Mesendoderm (in vitro differentiated cells): ENCODE data around the gene RECK.
A peak's percentile ranks its signal among the peaks of the same experiment; 100 is the strongest.

Experiments
- DNase-seq: peaks from one replicate; pipeline ENCODE4 v3.0.0; 2013
- H2AK5ac ChIP-seq: 2 replicates; pipeline ENCODE4 v1.6.1; 2013; ENCODE audit warnings: low read length, inconsistent platforms
- H2BK120ac ChIP-seq: 2 replicates; pipeline ENCODE4 v1.6.1; 2013; ENCODE audit warnings: low read depth, mild to moderate bottlenecking, low read length, moderate library complexity, mixed read lengths
- H2BK15ac ChIP-seq: replicated peaks from 2 replicates; pipeline ENCODE4 v1.6.1; 2013; ENCODE audit warnings: low read depth, mild to moderate bottlenecking, moderate library complexity
- H2BK5ac ChIP-seq: 2 replicates; pipeline ENCODE4 v1.6.1; 2013; ENCODE audit warnings: low read length, inconsistent platforms
- H3K18ac ChIP-seq: 2 replicates; pipeline ENCODE4 v1.6.1; 2013; ENCODE audit warnings: mild to moderate bottlenecking, low read length, mixed read lengths
- H3K23ac ChIP-seq: one replicate; pipeline ENCODE4 v1.6.1; 2013; ENCODE audit warnings: low read length
- H3K27ac ChIP-seq: 2 replicates; pipeline ENCODE4 v1.5.1; 2013; ENCODE audit warnings: low read depth, mild to moderate bottlenecking, inconsistent platforms, low read length, moderate library complexity
- H3K27me3 ChIP-seq: 2 replicates; pipeline ENCODE4 v1.6.1; 2013; ENCODE audit warnings: low read length, control low read depth, mild to moderate bottlenecking, inconsistent platforms; ENCODE audit not compliant: insufficient read depth, poor library complexity
- H3K36me3 ChIP-seq: 2 replicates; pipeline ENCODE4 v1.6.1; 2013; ENCODE audit warnings: low read length, inconsistent platforms; ENCODE audit not compliant: control insufficient read depth, insufficient read depth
- H3K4ac ChIP-seq: one replicate; pipeline ENCODE4 v1.6.1; 2013; ENCODE audit warnings: low read depth, mild to moderate bottlenecking, low read length, moderate library complexity
- H3K4me1 ChIP-seq: 2 replicates; pipeline ENCODE4 v1.6.1; 2013; ENCODE audit warnings: low read depth, low read length, inconsistent platforms; ENCODE audit not compliant: control insufficient read depth
- H3K4me2 ChIP-seq: 2 replicates; pipeline ENCODE4 v1.6.1; 2013; ENCODE audit warnings: low read length
- H3K4me3 ChIP-seq: 2 replicates; pipeline ENCODE4 v1.5.1; 2013; ENCODE audit warnings: mild to moderate bottlenecking, low read length
- H3K56ac ChIP-seq: one replicate; pipeline ENCODE4 v1.6.1; 2013; ENCODE audit warnings: low read length
- H3K79me1 ChIP-seq: 2 replicates; pipeline ENCODE4 v1.6.1; 2013; ENCODE audit warnings: low read length, inconsistent platforms
- H3K79me2 ChIP-seq: 2 replicates; pipeline ENCODE4 v1.6.1; 2013; ENCODE audit warnings: mild to moderate bottlenecking, low read length; ENCODE audit not compliant: control insufficient read depth, insufficient read depth
- H3K9ac ChIP-seq: 2 replicates; pipeline ENCODE4 v1.6.1; 2013; ENCODE audit warnings: low read length, inconsistent platforms
- H4K5ac ChIP-seq: one replicate; pipeline ENCODE4 v1.6.1; 2013; ENCODE audit warnings: low read length
- H4K8ac ChIP-seq: one replicate; pipeline ENCODE4 v1.6.1; 2013; ENCODE audit warnings: low read depth, mild to moderate bottlenecking, control low read depth, low read length, moderate library complexity
- WGBS: extraction: QIAGEN DNeasy Blood & Tissue Kit; methylation state at CpG from one replicate; pipeline ENCODE4 v1.1.7; 2013; ENCODE audit warnings: low lambda C conversion rate, missing lambda C conversion rate; ENCODE audit not compliant: insufficient coverage; ENCODE audit errors: extremely low coverage; 5-methylcytosine and 5-hydroxymethylcytosine counted together

Gene RECK

GRCh38 chr9:36018891-36019720 lies 17.6 kb upstream of the RECK start:
- no CpG with 5 or more reads among the region's 6 CpGs for WGBS
- no peak for DNase-seq
- H3K4me3 ChIP-seq, result no peak overlapping the region

GRCh38 chr9:36021968-36022367 lies 14.7 kb upstream of the RECK start:
- H3K56ac ChIP-seq, result no peak overlapping the region
- DNase-seq, result no peak
- H2AK5ac ChIP-seq, result no peak overlapping the region
- no peak overlapping the region for H3K4ac ChIP-seq
- H3K4me2 ChIP-seq, result no peak overlapping the region
- no peaks in the 10 kb centered on the region for H3K27me3 ChIP-seq
- H4K5ac ChIP-seq, result no peak overlapping the region
- H3K9ac ChIP-seq, result no peak overlapping the region
- H3K27ac ChIP-seq, result no peak overlapping the region
- H4K8ac ChIP-seq, result no peak overlapping the region
- H3K23ac ChIP-seq, result no peak overlapping the region
- H3K79me1 ChIP-seq, result no peaks in the 10 kb centered on the region
- no peak overlapping the region for H2BK5ac ChIP-seq
- H3K79me2 ChIP-seq, result no peaks in the 10 kb centered on the region
- H2BK15ac ChIP-seq, result no peak overlapping the region
- H2BK120ac ChIP-seq, result no peak overlapping the region
- H3K36me3 ChIP-seq, result no peaks in the 10 kb centered on the region
- WGBS, result no CpG with 5 or more reads among the region's 1 CpG
- H3K18ac ChIP-seq, result no peak overlapping the region
- no peaks in the 10 kb centered on the region for H3K4me1 ChIP-seq
- H3K4me3 ChIP-seq, result no peak overlapping the region

More at GRCh38 chr9:36018891-36019720, 17.6 kb upstream of the RECK start:
- no peak overlapping the region for H3K18ac ChIP-seq
- H2BK120ac ChIP-seq, result no peak overlapping the region
- H2BK5ac ChIP-seq, result no peak overlapping the region
- H4K5ac ChIP-seq, result no peak overlapping the region
- no peaks in the 10 kb centered on the region for H3K4me1 ChIP-seq
- H3K27ac ChIP-seq, result no peak overlapping the region
- H3K79me2 ChIP-seq, result no peaks in the 10 kb centered on the region
- no peak overlapping the region for H3K4me2 ChIP-seq
- H3K79me1 ChIP-seq, result no peaks in the 10 kb centered on the region
- H2AK5ac ChIP-seq, result no peak overlapping the region
- H2BK15ac ChIP-seq, result no peak overlapping the region
- no peak overlapping the region for H3K4ac ChIP-seq
- H4K8ac ChIP-seq, result no peak overlapping the region
- no peak overlapping the region for H3K56ac ChIP-seq
- H3K36me3 ChIP-seq, result no peaks in the 10 kb centered on the region
- no peaks in the 10 kb centered on the region for H3K27me3 ChIP-seq
- no peak overlapping the region for H3K23ac ChIP-seq
- no peak overlapping the region for H3K9ac ChIP-seq

GRCh38 chr9:36023260-36024048 lies 13.3 kb upstream of the RECK start:
- H2BK15ac ChIP-seq, result no peak overlapping the region
- peak; percentile 83 for DNase-seq
- H3K18ac ChIP-seq, result no peak overlapping the region
- H3K23ac ChIP-seq, result no peak overlapping the region
- H3K4me3 ChIP-seq, result no peak overlapping the region
- H2AK5ac ChIP-seq, result no peak overlapping the region
- H3K9ac ChIP-seq, result no peak overlapping the region
- no peak overlapping the region for H2BK120ac ChIP-seq
- no peaks in the 10 kb centered on the region for H3K79me1 ChIP-seq
- no peak overlapping the region for H2BK5ac ChIP-seq
- no CpG with 5 or more reads among the region's 13 CpGs for WGBS
- H4K5ac ChIP-seq, result no peak overlapping the region
- H4K8ac ChIP-seq, result no peak overlapping the region
- no peak overlapping the region for H3K27ac ChIP-seq
- H3K4me2 ChIP-seq, result no peak overlapping the region
- no peaks in the 10 kb centered on the region for H3K27me3 ChIP-seq
- no peak overlapping the region for H3K4ac ChIP-seq
- no peaks in the 10 kb centered on the region for H3K36me3 ChIP-seq
- no peaks in the 10 kb centered on the region for H3K79me2 ChIP-seq
- no peaks in the 10 kb centered on the region for H3K4me1 ChIP-seq
- H3K56ac ChIP-seq, result no peak overlapping the region

- Histone ChIP-seq H3K4ac (no peak overlapping the region), H2BK5ac (no peak overlapping the region), H3K9ac (no peak overlapping the region), H2BK120ac (no peak overlapping the region), H2AK5ac (no peak overlapping the region), H3K27me3 (no peaks in the 10 kb centered on the region), H2BK15ac (no peak overlapping the region), H3K79me2 (no peaks in the 10 kb centered on the region), H4K8ac (no peak overlapping the region), H3K56ac (no peak overlapping the region), H3K79me1 (no peaks in the 10 kb centered on the region), H3K4me1 (no peaks in the 10 kb centered on the region), H3K4me3 (no peak overlapping the region), H3K18ac (no peak overlapping the region), H4K5ac (no peak overlapping the region), H3K36me3 (no peaks in the 10 kb centered on the region), H3K23ac (no peak overlapping the region), H3K4me2 (no peak overlapping the region), H3K27ac (no peak overlapping the region)
- no CpG with 5 or more reads among the region's 2 CpGs for WGBS
- DNase-seq, result no peak
These were observed 11.0 kb upstream of the RECK start for GRCh38 chr9:36025746-36026145.

- no peak overlapping the region for H3K4me2 ChIP-seq
- no peak overlapping the region for H4K8ac ChIP-seq
These were observed 7.5 kb upstream of the RECK start for GRCh38 chr9:36029202-36029601.

More at GRCh38 chr9:36029202-36029601, 7.5 kb upstream of the RECK start:
- Histone ChIP-seq H2AK5ac (no peak overlapping the region), H4K5ac (no peak overlapping the region), H3K79me2 (no peaks in the 10 kb centered on the region), H3K18ac (no peak overlapping the region), H3K36me3 (no peaks in the 10 kb centered on the region), H3K23ac (no peak overlapping the region), H3K4ac (no peak overlapping the region), H3K56ac (no peak overlapping the region), H3K4me1 (no peaks in the 10 kb centered on the region), H3K4me3 (no peak overlapping the region), H3K27ac (no peak overlapping the region), H3K79me1 (no peaks in the 10 kb centered on the region), H2BK120ac (no peak overlapping the region), H2BK5ac (no peak overlapping the region), H3K27me3 (no peaks in the 10 kb centered on the region), H2BK15ac (no peak overlapping the region), H3K9ac (no peak overlapping the region)
- DNase-seq, result no peak
- WGBS, result no CpG with 5 or more reads among the region's 1 CpG
